SU-DHL-6 (cell line): ENCODE data around the gene STEAP1.
"Not testable (repeated sequence)": the region's sequence is repeated elsewhere in the genome, so short reads cannot be mapped to it uniquely, and the experiment has no call there.

ENCODE experiments used
- EZH2phosphoT487 ChIP-seq: fragments of 200-600 bp; sonication (generic), shearing (Covaris generic); conservative IDR thresholded peaks from 2 replicates; pipeline ENCODE4 v1.6.1; 2018; ENCODE audit warnings: mild to moderate bottlenecking, antibody characterized with exemption, low read length, moderate library complexity, mixed read lengths
- TF ChIP-seq, protein P1 (sequence below): fragments of 200-600 bp; sonication (generic); IDR thresholded peaks from one replicate; pipeline ENCODE4 v1.5.1; 2017; ENCODE audit warnings: antibody characterized with exemption, mild to moderate bottlenecking, low read length, moderate library complexity; ENCODE audit not compliant: insufficient read depth, poor library complexity, severe bottlenecking

DNA sequence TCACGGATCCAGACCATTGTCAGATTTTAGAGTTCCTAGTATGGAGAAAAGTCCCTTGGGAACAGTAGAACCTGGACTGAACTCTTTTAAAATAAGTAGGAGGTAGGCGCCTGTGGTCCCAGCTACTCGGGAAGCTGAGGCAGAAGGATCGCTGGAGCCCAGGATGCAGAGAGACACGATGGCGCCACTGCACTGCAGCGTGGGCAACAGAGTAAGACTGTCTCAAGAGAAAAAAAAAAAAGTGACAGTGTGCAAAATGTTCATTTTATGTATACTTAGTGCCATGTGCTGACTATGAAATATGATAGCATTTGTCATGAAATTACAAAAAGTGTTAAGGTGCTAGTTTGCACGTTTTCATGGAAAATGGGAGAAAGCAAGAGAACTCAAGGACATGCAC, 22.5 kb upstream of the STEAP1 start:
- TF ChIP-seq, protein P1, sequence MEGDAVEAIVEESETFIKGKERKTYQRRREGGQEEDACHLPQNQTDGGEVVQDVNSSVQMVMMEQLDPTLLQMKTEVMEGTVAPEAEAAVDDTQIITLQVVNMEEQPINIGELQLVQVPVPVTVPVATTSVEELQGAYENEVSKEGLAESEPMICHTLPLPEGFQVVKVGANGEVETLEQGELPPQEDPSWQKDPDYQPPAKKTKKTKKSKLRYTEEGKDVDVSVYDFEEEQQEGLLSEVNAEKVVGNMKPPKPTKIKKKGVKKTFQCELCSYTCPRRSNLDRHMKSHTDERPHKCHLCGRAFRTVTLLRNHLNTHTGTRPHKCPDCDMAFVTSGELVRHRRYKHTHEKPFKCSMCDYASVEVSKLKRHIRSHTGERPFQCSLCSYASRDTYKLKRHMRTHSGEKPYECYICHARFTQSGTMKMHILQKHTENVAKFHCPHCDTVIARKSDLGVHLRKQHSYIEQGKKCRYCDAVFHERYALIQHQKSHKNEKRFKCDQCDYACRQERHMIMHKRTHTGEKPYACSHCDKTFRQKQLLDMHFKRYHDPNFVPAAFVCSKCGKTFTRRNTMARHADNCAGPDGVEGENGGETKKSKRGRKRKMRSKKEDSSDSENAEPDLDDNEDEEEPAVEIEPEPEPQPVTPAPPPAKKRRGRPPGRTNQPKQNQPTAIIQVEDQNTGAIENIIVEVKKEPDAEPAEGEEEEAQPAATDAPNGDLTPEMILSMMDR, result not testable (repeated sequence)
- not testable (repeated sequence) for TF ChIP-seq EZH2phosphoT487
